ENCODE results near the gene OTOG. TPM values are rescaled to one million over a fixed set of nuclear protein-coding genes. Genes with fewer than 3 reads are reported as not detected.
"Not testable (repeated sequence)": the region's sequence is repeated elsewhere in the genome, so short reads cannot be mapped to it uniquely, and the experiment has no call there.

Gene OTOG
- total RNA-seq, 4 donors from 2014 or later: not detected

DNA sequence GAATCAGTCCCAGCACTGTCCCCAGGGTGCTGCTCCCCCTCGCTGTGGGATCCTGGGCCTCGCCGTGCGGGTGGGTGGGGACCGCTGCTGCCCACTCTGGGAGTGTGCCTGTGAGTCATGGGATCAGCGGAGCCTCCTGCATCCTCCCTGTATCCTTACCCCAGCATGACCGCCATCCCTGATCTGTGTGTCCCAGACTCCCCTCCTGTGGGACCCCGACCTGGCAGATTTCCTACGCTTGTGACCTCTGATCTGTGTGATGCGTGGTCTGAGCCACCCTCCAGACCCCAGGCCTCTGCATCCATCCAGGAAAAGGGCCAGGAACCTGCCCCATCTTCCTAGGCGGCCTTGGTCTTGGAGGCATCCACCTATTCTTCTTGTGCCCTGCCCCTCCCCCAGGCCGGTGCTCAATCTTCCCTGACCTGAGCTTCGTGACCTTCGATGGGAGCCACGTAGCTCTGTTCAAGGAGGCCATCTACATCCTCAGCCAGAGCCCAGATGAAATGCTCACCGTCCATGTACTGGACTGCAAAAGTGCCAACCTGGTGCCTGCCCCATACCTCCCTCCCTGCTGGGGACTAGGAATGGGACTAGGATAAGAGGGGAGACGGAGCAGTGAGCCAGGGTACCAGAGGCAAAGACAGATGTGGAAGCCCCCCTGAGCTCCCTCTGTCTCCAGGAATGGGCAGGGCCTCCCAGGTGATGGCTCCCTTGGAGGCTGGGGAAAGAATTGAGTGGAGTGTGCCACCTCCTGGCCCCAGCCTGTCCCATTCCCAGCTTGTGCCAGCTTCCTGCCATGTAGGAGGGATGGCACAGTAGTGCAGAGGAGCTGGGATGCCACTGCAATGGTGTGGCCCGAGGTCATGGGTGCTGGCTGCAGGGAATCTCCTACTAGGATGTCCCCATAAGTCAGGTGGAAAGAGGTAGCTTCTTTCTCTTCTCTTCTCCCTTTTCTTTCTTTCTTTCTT, 65.4 kb downstream of the OTOG start:
- ATAC-seq (ENCODE audit: low FRiP score) (no peak), DNase-seq (ENCODE audit: low spot score) (no peak)
- TF ChIP-seq, protein P1, sequence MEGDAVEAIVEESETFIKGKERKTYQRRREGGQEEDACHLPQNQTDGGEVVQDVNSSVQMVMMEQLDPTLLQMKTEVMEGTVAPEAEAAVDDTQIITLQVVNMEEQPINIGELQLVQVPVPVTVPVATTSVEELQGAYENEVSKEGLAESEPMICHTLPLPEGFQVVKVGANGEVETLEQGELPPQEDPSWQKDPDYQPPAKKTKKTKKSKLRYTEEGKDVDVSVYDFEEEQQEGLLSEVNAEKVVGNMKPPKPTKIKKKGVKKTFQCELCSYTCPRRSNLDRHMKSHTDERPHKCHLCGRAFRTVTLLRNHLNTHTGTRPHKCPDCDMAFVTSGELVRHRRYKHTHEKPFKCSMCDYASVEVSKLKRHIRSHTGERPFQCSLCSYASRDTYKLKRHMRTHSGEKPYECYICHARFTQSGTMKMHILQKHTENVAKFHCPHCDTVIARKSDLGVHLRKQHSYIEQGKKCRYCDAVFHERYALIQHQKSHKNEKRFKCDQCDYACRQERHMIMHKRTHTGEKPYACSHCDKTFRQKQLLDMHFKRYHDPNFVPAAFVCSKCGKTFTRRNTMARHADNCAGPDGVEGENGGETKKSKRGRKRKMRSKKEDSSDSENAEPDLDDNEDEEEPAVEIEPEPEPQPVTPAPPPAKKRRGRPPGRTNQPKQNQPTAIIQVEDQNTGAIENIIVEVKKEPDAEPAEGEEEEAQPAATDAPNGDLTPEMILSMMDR (IDR thresholded peaks at IDR 0.05): no peak

DNA sequence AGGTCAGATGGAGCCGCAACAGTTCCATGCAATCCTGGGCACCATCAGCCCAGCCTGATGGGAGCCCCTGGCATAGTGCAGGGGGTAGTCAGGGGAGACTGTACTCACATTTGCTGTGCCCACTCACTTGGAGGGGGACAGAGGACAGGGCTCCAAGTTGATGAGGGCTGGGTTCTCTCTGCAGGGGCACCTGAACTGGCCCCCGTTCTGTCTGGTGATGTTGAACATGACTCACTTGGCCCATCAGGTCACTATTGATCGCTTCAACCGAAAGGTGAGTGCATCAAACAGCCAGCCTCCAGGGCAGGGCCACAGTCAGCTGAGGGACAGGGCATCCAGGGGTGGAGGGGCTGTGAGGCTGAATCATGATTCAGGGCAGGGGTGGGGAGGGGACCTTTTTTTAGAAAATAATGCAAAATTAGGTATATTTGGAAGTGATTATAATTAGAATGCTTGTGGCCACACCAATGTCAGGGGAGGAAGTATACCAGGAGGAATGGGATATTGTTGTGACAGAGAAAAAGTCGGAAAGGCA, 66.4 kb downstream of the OTOG start:
- no peak for ATAC-seq (ENCODE audit: low FRiP score)
- no peak for DNase-seq (ENCODE audit: low spot score)
- TF ChIP-seq, protein P1 (IDR thresholded peaks at IDR 0.05): no peak

DNA sequence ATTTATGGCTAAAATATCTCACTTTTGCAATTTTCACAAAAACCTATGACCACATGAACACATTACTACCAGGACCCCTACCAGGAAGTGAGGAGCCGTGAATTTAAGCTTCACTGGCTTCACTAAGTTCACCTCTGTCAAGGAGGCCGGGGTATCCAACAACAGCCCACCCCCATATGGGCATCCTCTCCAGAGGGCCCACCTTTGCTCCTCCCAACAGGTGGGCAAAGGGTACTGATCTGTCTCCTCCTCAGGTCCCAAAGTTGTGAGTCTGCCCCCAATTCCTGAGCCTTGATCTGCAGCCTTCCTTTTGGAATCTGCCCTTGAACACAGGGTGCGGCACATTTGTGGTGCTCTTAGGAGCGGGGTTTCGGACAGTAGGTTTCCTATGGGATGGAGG, 66.9 kb downstream of the OTOG start:
- no peak for ATAC-seq (ENCODE audit: low FRiP score)
- no peak for DNase-seq (ENCODE audit: low spot score)
- TF ChIP-seq, protein P1 (IDR thresholded peaks at IDR 0.05): no peak

DNA sequence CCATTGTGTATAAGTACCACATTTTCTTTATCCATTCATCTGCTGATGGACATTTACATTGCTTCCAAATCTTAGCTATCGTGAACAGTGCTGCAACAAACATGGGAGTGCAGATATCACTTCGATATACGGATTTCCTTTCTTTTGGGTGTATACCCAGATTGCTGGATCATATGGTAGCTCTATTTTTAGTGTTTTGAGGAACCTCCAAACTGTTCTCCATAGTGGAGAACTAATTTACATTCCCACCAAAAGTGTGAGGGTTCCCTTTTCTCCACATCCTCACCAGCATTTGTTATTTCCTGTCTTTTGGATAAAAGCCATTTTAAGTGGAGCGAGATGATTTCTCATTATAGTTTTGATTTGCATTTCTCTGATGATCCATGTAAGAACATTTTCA, 75.7 kb downstream of the OTOG start:
- ATAC-seq (ENCODE audit: low FRiP score); DNase-seq (ENCODE audit: low spot score): not testable (repeated sequence)

GRCh38 chr11:17629113-17629512, 82.1 kb downstream of the OTOG start:
- ATAC-seq (ENCODE audit: low FRiP score): no peak
- no peak for DNase-seq (ENCODE audit: low spot score)
- TF ChIP-seq, protein P1 (IDR thresholded peaks at IDR 0.05): no peak

DNA sequence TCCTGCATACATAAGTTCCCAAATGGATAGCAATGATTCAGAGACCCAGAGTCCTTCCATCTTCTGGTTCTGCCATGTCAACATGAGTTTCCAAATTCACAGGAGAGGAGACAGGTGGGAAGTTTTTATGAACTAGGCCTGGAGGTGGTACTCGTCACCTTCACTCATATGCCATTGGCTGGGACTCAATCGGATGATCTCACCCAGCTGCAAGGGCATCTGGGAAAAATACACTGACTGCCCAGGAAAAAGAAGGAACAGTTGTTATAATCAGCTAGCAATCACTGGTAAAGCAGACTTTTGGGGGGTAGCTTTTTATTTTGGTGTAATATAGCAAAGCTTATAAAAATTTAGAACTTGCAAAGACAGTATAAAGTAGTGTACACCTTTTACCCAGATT, 83.9 kb downstream of the OTOG start:
- ATAC-seq (ENCODE audit: low FRiP score) (no peak), DNase-seq (ENCODE audit: low spot score) (no peak)
- TF ChIP-seq, protein P1 (IDR thresholded peaks at IDR 0.05): no peak

- TF ChIP-seq, protein P1 (IDR thresholded peaks at IDR 0.05): no peak
- ATAC-seq (ENCODE audit: low FRiP score): no peak
- DNase-seq (ENCODE audit: low spot score): no peak
Measured at GRCh38 chr11:17631702-17632365, 84.8 kb downstream of the OTOG start.
